ENCODE data around the gene CLK4.

CLK4 gene

DNA sequence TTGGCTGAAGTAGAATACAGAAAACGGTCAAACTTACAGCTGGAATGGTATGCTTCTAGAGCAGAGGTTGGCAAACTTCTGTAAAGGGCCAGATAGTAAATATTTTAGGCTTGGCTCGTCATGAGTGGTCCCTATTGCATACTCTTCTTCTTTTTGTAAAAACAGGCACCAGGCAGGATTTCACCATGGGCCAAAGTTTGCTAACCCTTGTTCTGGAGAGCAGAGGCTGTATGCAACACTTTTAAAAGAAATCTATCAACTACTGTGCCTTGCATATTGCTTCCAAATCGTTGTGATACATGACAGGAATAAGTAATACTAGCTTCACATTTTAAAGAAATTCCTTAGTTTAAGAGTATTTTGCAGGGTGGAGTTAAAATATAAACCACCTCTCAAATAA is 21.1 kb downstream of the CLK4 start:
- TF ChIP-seq, protein P1, sequence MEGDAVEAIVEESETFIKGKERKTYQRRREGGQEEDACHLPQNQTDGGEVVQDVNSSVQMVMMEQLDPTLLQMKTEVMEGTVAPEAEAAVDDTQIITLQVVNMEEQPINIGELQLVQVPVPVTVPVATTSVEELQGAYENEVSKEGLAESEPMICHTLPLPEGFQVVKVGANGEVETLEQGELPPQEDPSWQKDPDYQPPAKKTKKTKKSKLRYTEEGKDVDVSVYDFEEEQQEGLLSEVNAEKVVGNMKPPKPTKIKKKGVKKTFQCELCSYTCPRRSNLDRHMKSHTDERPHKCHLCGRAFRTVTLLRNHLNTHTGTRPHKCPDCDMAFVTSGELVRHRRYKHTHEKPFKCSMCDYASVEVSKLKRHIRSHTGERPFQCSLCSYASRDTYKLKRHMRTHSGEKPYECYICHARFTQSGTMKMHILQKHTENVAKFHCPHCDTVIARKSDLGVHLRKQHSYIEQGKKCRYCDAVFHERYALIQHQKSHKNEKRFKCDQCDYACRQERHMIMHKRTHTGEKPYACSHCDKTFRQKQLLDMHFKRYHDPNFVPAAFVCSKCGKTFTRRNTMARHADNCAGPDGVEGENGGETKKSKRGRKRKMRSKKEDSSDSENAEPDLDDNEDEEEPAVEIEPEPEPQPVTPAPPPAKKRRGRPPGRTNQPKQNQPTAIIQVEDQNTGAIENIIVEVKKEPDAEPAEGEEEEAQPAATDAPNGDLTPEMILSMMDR (IDR thresholded peaks at IDR 0.05; ENCODE audit: low read depth, low read length, missing control alignments) = no peak
- no peak overlapping the region for H3K4me3 ChIP-seq (ENCODE audit: low read depth, low read length)
- DNase-seq (ENCODE audit: low read depth) = no peak

DNA sequence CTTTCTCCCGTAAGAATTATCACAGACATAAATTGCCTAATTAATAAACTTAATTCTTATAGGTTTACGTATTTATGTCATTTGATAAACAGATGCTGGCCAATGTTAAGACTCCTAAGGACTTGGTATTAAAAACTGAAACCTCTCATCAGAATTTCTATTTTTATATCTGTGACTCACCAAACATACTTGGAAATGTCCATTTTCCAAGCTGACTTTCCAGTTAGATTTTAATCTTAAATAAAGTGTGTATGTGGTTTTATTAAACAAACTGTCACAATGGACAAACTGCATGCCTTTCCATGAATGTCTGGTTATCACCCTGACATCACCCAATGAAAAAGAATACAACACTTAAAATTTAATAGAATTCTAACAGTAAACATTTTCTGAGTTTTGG is 24.1 kb downstream of the CLK4 start:
- DNase-seq (ENCODE audit: low read depth) = no peak
- TF ChIP-seq, protein P1 (IDR thresholded peaks at IDR 0.05; ENCODE audit: low read depth, low read length, missing control alignments) = no peak
- H3K4me3 ChIP-seq (ENCODE audit: low read depth, low read length) = no peak overlapping the region

DNA sequence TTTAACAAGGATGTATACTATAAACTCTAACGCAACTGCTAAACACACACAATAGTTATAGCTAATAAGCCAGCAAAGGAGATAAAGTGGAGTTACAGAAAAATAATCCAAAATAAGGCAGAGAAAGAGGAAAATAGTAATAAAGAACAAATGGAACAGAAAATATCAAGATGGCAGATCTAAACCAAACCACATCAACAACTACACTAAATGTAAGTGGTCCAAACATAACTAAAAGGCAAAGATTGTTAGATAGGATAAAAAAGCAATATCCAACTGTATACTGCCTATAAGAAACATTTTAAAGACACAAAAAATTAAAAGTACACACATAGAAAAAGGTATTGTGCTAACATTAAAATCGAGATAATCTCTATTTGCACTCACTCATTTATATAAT is 31.1 kb downstream of the CLK4 start:
- TF ChIP-seq, protein P1 (IDR thresholded peaks at IDR 0.05; ENCODE audit: low read depth, low read length, missing control alignments) = no peak
- DNase-seq (ENCODE audit: low read depth) = no peak
- no peak overlapping the region for H3K4me3 ChIP-seq (ENCODE audit: low read depth, low read length)

DNA sequence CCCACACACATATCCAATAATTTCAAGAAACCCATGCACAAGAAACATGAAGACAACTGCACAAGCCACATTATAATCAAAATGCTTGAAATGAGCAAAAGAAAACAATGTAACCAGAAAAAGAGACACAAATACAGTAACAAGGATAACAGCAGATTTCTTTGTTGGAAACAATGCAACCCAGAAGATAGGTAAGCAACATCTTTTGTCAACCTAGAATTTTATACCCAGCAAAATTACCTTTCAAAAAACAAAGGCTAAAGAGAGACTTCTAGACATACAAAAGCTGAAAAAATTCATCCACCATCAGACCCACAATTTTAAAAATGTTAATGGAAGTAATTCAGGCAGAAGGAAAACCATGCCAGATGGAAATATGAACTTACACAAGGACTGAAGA is 31.7 kb downstream of the CLK4 start:
- TF ChIP-seq, protein P1 (IDR thresholded peaks at IDR 0.05; ENCODE audit: low read depth, low read length, missing control alignments) = no peak
- DNase-seq (ENCODE audit: low read depth) = no peak
- no peak overlapping the region for H3K4me3 ChIP-seq (ENCODE audit: low read depth, low read length)

DNA sequence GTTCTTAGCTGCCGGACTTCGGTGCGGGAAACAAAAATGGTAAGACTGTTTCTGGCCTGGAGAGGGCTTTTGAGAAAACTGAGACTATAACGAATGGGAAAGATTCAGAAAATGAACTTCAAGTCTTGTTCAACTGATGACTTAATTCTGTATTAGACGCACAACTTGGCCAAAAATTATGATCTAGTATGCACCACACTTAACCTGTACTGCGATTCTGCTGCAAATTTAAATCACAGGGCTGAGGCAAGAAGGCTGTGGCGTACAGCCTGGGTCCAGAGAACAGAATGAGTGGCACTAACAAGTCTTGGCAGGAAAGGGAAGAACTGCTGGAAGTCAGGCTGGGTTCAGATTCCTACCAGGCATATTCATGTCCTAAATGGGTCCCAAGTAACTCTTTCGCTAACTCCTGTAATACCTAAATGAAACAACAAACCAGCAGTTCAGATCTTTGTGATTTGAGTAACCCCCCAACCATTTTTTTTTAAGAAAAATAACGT is 35.9 kb downstream of the CLK4 start:
- no peak for DNase-seq (ENCODE audit: low read depth)
- TF ChIP-seq, protein P1 (IDR thresholded peaks at IDR 0.05; ENCODE audit: low read depth, low read length, missing control alignments) = no peak
- no peak overlapping the region for H3K4me3 ChIP-seq (ENCODE audit: low read depth, low read length)

DNA sequence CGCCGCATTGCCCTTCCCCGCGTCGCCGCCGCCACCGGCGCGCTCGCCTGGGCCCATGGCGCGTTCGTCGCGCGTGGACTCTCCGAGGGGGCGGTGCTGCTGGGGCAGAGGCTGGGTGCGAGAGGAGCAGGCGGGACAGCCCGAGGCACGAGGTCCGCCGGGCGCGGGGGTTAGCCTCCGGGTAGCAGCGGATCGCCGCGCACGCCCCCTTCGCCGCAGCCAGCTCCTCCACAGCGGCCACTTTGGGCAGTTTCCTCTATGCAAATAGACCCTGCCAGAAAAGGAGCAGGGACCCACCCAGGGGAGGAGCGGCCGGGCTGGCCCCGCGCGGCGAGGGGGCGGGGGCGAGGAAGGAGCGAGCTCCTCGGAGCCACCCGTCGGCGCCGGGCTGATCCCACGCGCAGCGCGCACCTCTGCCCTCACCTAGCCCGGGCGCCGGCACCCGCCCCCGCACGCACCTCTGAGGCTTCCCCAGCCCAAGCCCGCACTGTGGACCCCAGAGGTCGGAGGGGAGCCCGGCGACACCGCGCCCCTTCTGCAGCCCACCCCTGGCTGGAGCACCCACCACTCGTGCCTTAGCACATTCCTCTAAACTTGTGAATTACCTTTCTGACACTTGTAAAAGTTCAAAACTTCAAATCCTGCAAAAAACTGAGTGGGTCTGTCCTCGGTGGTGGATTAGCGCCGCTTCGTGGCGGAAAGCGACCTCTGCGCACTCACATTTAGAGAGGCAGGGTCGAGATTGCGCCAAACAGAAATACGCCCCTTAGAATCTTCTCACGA is 36.5 kb downstream of the CLK4 start, which contains the start of gene COL23A1:
Gene COL23A1, minus strand, starts transcription at position 253 of the 783 bp plus-strand sequence.
- TF ChIP-seq, protein P1 (IDR thresholded peaks at IDR 0.05; ENCODE audit: low read depth, low read length, missing control alignments) = peak; percentile 61

More for the DNA sequence above, 36.5 kb downstream of the CLK4 start, which contains the start of gene COL23A1:
- peak within 1 kb of the TSS; percentile 22; the same call in 1 of the 2 replicates for H3K4me3 ChIP-seq (ENCODE audit: low read depth, low read length)
- DNase-seq (ENCODE audit: low read depth) = no peak
